Cardiac muscle cell (in vitro differentiated cells and primary cell): Measurements from ENCODE around the gene AQR. TPM values are rescaled to one million over a fixed set of nuclear protein-coding genes. Genes with fewer than 3 reads are reported as not detected.

Source experiments
- DNase-seq, 2 donors: peaks; one replicate each; pipeline versions ENCODE4 v3.0.0 to v3.0.0-alpha.2; 2010 to 2017; ENCODE audit warnings: low read depth in 1 of 2, low spot score in 1 of 2
- H3K27ac ChIP-seq: fragments of 200-600 bp; sonication (generic); 2 replicates; pipeline ENCODE4 v1.5.1; 2016
- H3K27me3 ChIP-seq: fragments of 200-600 bp; sonication (generic); 2 replicates; pipeline ENCODE4 v1.6.0; 2016; ENCODE audit warnings: control low read depth
- H3K36me3 ChIP-seq: fragments of 200-600 bp; sonication (generic); 2 replicates; pipeline ENCODE4 v1.5.1; 2016; ENCODE audit warnings: control low read depth
- H3K4me1 ChIP-seq: fragments of 200-600 bp; sonication (generic); 2 replicates; pipeline ENCODE4 v1.8.1; 2017; ENCODE audit warnings: low read depth, mild to moderate bottlenecking, mixed run types
- H3K4me3 ChIP-seq: fragments of 200-600 bp; sonication (generic); 2 replicates; pipeline ENCODE4 v1.5.1; 2016; ENCODE audit warnings: mild to moderate bottlenecking
- H3K9me3 ChIP-seq: fragments of 200-600 bp; sonication (generic); 2 replicates; pipeline ENCODE4 v1.5.1; 2017; ENCODE audit warnings: low read depth, mild to moderate bottlenecking, control low read depth
- polyA plus RNA-seq: library from polyadenylated mRNA; unstranded; fragments of >200 nt; fragmentation: Nextera tagmentation; extraction: Ambion mirVana; gene quantifications from 2 replicates; pipeline ENCODE4 v1.2.1, GENCODE V29; 2016
- total RNA-seq: library from RNA; depleted of rRNA; stranded (reverse); fragments of >200 nt; gene quantifications from 2 replicates; pipeline ENCODE4 v1.2.3, GENCODE V29; 2016
- TF ChIP-seq, protein P1 (sequence below): IDR thresholded peaks from 2 replicates; pipeline ENCODE4 v1.5.1; 2012; ENCODE audit warnings: low read depth, mild to moderate bottlenecking, low read length

Gene AQR
- total RNA-seq (16.0 and 20.6 TPM in 2 replicates), polyA plus RNA-seq (14.6 and 14.7 TPM in 2 replicates)

DNA sequence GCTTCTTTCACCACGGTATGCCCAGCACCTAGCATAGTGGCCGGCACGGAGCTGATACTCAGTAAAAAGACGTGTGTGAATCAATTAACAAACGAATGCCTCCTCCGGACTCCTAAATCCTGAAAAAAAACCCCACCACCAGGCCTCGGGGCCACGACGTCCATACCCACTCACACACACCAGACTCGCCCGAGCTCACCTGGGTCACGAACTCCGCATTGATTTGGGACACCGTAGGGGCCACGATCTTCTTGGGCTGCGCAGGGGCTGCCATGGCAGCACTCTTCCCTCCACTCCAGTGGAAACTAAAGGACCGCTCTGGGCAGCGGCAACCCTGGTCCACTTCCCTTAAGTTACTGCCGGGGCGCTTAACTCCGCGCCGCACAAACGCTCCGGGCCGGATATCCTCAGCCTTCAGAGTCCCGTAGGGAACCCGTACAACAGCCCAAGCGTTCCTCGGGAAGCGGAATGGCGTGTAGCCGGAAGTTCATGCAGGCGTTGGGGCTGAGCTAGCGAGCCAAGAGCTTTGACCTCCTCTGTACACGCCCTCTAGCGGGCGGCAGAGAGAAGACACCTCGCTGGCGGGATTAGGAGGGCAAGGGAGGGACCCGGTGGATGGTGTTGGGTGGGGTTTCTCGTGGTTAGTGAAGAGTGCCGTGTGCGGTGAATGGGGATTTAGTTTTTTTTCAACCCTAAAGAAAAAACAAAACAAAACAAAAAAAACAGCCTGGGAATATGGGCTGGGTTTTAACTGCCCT is at the start of gene AQR:
Gene AQR (minus strand): TSS at position 403 of the 758 bp plus-strand sequence. CDS start 129 bp downstream, at position 274.
- Histone ChIP-seq H3K36me3 (no peaks in the 10 kb centered on the region), H3K4me3 (peak within 1 kb of the TSS; percentile 100), H3K27ac (peak within 1 kb of the TSS; percentile 92), H3K27me3 (no peaks in the 10 kb centered on the region), H3K4me1 (peaks cover 11% of the 10 kb centered on the region), H3K9me3 (no peaks in the 10 kb centered on the region)
- peak; percentile 98 to 99 for DNase-seq
- TF ChIP-seq, protein P1, sequence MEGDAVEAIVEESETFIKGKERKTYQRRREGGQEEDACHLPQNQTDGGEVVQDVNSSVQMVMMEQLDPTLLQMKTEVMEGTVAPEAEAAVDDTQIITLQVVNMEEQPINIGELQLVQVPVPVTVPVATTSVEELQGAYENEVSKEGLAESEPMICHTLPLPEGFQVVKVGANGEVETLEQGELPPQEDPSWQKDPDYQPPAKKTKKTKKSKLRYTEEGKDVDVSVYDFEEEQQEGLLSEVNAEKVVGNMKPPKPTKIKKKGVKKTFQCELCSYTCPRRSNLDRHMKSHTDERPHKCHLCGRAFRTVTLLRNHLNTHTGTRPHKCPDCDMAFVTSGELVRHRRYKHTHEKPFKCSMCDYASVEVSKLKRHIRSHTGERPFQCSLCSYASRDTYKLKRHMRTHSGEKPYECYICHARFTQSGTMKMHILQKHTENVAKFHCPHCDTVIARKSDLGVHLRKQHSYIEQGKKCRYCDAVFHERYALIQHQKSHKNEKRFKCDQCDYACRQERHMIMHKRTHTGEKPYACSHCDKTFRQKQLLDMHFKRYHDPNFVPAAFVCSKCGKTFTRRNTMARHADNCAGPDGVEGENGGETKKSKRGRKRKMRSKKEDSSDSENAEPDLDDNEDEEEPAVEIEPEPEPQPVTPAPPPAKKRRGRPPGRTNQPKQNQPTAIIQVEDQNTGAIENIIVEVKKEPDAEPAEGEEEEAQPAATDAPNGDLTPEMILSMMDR = peak; percentile 79

DNA sequence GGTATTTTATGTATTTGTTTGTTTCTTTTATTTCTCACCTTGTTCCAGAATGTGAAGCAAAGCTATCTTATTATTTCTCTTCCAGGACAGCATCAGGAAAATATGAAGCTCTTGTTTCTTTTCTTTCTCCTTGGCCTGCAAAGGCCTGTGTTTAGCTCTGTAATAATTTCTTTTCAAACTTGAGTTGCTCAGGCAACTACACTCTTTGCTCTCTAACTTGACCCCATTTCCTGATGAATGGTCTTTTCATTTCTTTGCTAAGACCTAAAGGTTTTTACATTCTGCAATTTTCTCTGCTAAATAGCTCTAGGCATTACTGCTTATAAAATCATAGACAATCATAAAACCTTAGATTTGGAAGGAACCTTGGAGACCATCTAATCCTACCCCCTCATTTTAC is 44.7 kb upstream of the AQR start:
- no peak overlapping the region for H3K4me3 ChIP-seq
- no peaks in the 10 kb centered on the region for H3K4me1 ChIP-seq
- no peaks in the 10 kb centered on the region for H3K27me3 ChIP-seq
- TF ChIP-seq, protein P1 = no peak
- no peaks in the 10 kb centered on the region for H3K9me3 ChIP-seq
- no peak for DNase-seq
- H3K27ac ChIP-seq = no peak overlapping the region
- no peaks in the 10 kb centered on the region for H3K36me3 ChIP-seq

DNA sequence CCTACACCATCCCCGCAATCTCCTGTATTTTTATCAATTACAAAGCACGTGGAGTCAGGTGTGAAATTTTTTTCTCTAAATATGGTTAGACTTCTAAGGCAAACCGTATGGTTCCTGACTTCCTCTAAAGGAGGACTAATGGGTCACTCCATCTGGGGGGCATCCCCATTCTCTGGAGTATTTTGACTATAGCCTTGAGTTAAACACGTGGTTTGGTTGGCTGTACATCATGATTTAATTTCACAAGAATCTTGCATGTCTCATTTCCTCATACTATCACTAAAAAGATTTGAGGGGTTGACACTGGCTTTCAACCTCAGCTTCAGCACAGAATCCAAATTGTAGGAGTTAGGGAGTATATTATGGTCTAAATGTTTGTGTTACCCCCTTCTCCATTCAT is 43.8 kb upstream of the AQR start:
- no peak overlapping the region for H3K27ac ChIP-seq
- H3K4me3 ChIP-seq = no peak overlapping the region
- no peaks in the 10 kb centered on the region for H3K4me1 ChIP-seq
- peak in 1 of 2 donors; percentile 42 for DNase-seq
- TF ChIP-seq, protein P1 = no peak
- H3K27me3 ChIP-seq = no peaks in the 10 kb centered on the region
- H3K36me3 ChIP-seq = no peaks in the 10 kb centered on the region
- no peaks in the 10 kb centered on the region for H3K9me3 ChIP-seq

DNA sequence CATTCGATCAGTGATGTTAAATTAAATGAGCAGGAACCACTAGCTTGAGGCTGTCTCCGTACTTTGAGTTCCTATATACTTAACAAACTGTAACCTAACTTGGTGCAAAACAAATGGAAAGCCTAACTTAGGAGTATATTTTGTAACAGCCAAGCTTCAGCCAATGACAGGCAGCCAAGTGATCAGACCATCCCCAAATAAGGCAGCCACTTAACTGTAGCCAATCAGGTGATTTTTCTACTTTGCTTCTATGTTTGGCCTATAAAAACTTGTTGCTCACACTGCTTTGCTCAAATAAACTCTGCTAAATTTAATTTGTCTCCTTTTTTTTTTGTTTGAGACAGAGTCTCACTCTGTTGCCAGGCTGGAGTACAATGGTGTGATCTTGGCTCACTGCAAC is 37.9 kb upstream of the AQR start:
- H3K27ac ChIP-seq = no peak overlapping the region
- H3K9me3 ChIP-seq = no peaks in the 10 kb centered on the region
- TF ChIP-seq, protein P1 = no peak
- peaks cover 11% of the 10 kb centered on the region for H3K4me1 ChIP-seq
- no peak overlapping the region for H3K4me3 ChIP-seq
- no peaks in the 10 kb centered on the region for H3K36me3 ChIP-seq
- no peaks in the 10 kb centered on the region for H3K27me3 ChIP-seq
- DNase-seq = no peak

DNA sequence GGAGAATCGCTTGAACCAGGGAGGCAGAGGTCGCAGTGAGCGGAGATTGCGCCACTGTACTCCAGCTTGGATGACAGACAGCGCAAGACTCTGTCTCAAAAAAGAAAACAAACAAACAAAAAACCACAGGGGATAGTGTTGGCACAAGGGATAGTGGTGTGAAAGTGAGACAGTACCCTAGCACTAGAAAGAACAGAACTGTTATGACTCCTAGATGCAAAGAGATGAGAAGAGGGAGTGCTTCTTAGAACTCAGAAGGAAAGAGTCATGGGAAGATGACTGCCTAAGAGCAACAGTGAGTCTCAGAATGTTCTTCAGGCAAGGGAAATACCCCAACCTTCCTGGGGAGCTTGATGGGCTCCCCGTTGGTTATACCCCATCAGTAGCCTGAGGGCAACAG is 36.4 kb upstream of the AQR start:
- Histone ChIP-seq H3K4me3 (no peak overlapping the region), H3K9me3 (no peaks in the 10 kb centered on the region), H3K4me1 (peaks cover 11% of the 10 kb centered on the region), H3K36me3 (no peaks in the 10 kb centered on the region), H3K27me3 (no peaks in the 10 kb centered on the region), H3K27ac (no peak overlapping the region)
- no peak for DNase-seq
- TF ChIP-seq, protein P1 = no peak
